Pancreas (tissue), 10 donors: ENCODE results near the gene WWOX. TPM values are rescaled to one million over a fixed set of nuclear protein-coding genes. Genes with fewer than 3 reads are reported as not detected.

ENCODE experiments used
- ATAC-seq, 4 donors: fragments of 200-7000 bp; cut with Tn5 transposase; one replicate each; pipeline versions ENCODE4 v1.8.0 to v1.9.1; 2020; ENCODE audit warnings: mild to moderate bottlenecking in 4 of 4, moderate library complexity in 4 of 4
- DNase-seq, 6 donors: peaks; one replicate each; pipeline ENCODE4 v3.0.0-alpha.2; 2020
- FAIRE-seq: peaks from 2 replicates; lab custom pipeline; 2012; peaks lifted over from hg19 to GRCh38; lab: Jason Lieb, UNC
- H3K27ac ChIP-seq, 4 donors: fragments of 200-600 bp; sonication (generic); 1 replicate in 3 of 4; 2 replicates in 1 of 4; pipeline versions ENCODE4 v1.5.0 to v1.8.0; 2020
- H3K27me3 ChIP-seq, 4 donors: fragments of 200-600 bp; one replicate each; pipeline ENCODE4 v1.8.0; 2021
- H3K36me3 ChIP-seq, 3 donors: fragments of 200-600 bp; sonication (generic) in 1 of 3; one replicate each; pipeline versions ENCODE4 v1.5.0 to v1.8.0; 2020 to 2021
- H3K4me1 ChIP-seq, 3 donors: fragments of 200-600 bp; one replicate each; pipeline ENCODE4 v1.8.0; 2021
- H3K4me3 ChIP-seq, 4 donors: fragments of 200-600 bp; sonication (generic) in 2 of 4; one replicate each; pipeline versions ENCODE4 v1.5.0 to v1.8.0; 2020 to 2021
- H3K9me3 ChIP-seq, 4 donors: fragments of 200-600 bp; one replicate each; pipeline ENCODE4 v1.8.0; 2021
- CTCF ChIP-seq, 4 donors: fragments of 200-600 bp; sonication (generic) in 3 of 4; IDR thresholded peaks; one replicate each; pipeline versions ENCODE4 v1.5.0 to v1.8.0; 2021; ENCODE audit warnings: antibody characterized with exemption in 4 of 4
- WGBS, 2 donors: extraction: QIAGEN DNeasy Blood & Tissue Kit; methylation state at CpG; one replicate each; pipeline ENCODE4 v1.1.7; 2013; 5-methylcytosine and 5-hydroxymethylcytosine counted together
- intact Hi-C, 3 donors: fragments of 100-400 bp; cut with DNase I; formaldehyde crosslinking; loops; one replicate each; pipeline versions ENCODE4 v1.11.1 to v1.14.2; 2022
- polyA plus RNA-seq, 2 donors: library from polyadenylated mRNA; stranded (reverse); fragments of 200-250 nt; gene quantifications; one replicate each; pipeline ENCODE4 v1.2.3, GENCODE V29; 2013
- total RNA-seq, 6 donors: library from RNA; stranded (reverse); fragmentation: NEBNext Ultra II Directional in 4 of 6; extraction: Animal tissue kit (Norgen Biotek cat#: 25700) in 4 of 6; gene quantifications; one replicate each; pipeline versions ENCODE4 v1.2.1 to v1.2.4, GENCODE V29; 2021 to 2023
- donor health status: healthy with polysubstance abuse.
- donor health status: DM: no; HTN: no; CAD: no; lungs with moderate emphysema.
- donor health status: DM: no; HTN: no; CAD: no.
- donor health status: control.
- donor health status: control.
- donor health status: Bipolar disorder and iron deficiency.
- donor health status: DM: yes; HTN: yes; CAD: no.
- donor health status: DM: no; HTN: no; CAD: no.
- donor health status: DM: no; HTN: no; CAD: no.
- donor health status: DM: yes; HTN: yes; CAD: no.

Gene WWOX
- total and polyA plus RNA-seq, 8 donors: 6.8 to 14.4 (median 10.8) TPM

GRCh38 chr16:78134944-78135619 is 35.6 kb downstream of the WWOX start:
- Histone ChIP-seq H3K36me3 (no peaks in the 10 kb centered on the region), H3K4me1 (peaks cover 8 to 18% (median 12%) of the 10 kb centered on the region in 3 donors), H3K27ac (no peak overlapping the region), H3K4me3 (no peak overlapping the region), H3K9me3 (no peaks in the 10 kb centered on the region), H3K27me3 (no peaks in the 10 kb centered on the region)
- intact Hi-C loops: no loop called here
- 59 to 76% methylated on average over 7 of the region's 7 CpGs for WGBS, 2 donors
- FAIRE-seq (no peak), DNase-seq (no peak), ATAC-seq (peak in 2 of 4 donors; percentile 49 to 51)
- TF ChIP-seq CTCF (IDR thresholded peaks at IDR 0.05): no peak

- Histone ChIP-seq H3K9me3 (no peaks in the 10 kb centered on the region), H3K27me3 (no peaks in the 10 kb centered on the region), H3K27ac (no peak overlapping the region), H3K36me3 (no peaks in the 10 kb centered on the region), H3K4me1 (peaks cover 8 to 21% (median 12%) of the 10 kb centered on the region in 3 donors), H3K4me3 (no peak overlapping the region)
- intact Hi-C loops: no loop called here
- DNase-seq (no peak), ATAC-seq (no peak), FAIRE-seq (no peak)
- 97 to 98% methylated on average over 11 of the region's 11 CpGs for WGBS, 2 donors
- TF ChIP-seq CTCF (IDR thresholded peaks at IDR 0.05): no peak
Measured at GRCh38 chr16:78137179-78137578, 37.7 kb downstream of the WWOX start.

- no peak for ATAC-seq
- FAIRE-seq: no peak
- peaks cover 11 to 20% (median 12%) of the 10 kb centered on the region in 3 donors for H3K4me1 ChIP-seq
- WGBS, 2 donors: 92 to 96% methylated on average over 8 of the region's 8 CpGs
- H3K36me3 ChIP-seq: no peaks in the 10 kb centered on the region
- no peak overlapping the region for H3K4me3 ChIP-seq
- no peak overlapping the region for H3K27ac ChIP-seq
- intact Hi-C loops: no loop called here
- no peaks in the 10 kb centered on the region for H3K9me3 ChIP-seq
- no peaks in the 10 kb centered on the region for H3K27me3 ChIP-seq
- DNase-seq: no peak
- no peak for TF ChIP-seq CTCF (IDR thresholded peaks at IDR 0.05)
Measured at GRCh38 chr16:78137782-78138616, 38.5 kb downstream of the WWOX start.

- 92 to 97% methylated on average over 6 of the region's 6 CpGs for WGBS, 2 donors
Measured at GRCh38 chr16:78140818-78141466, 41.5 kb downstream of the WWOX start.

More at GRCh38 chr16:78140818-78141466, 41.5 kb downstream of the WWOX start:
- no peaks in the 10 kb centered on the region for H3K36me3 ChIP-seq
- no peaks in the 10 kb centered on the region for H3K9me3 ChIP-seq
- no peak overlapping the region for H3K27ac ChIP-seq
- ATAC-seq: no peak
- H3K4me1 ChIP-seq: peaks cover 3 to 5% (median 3%) of the 10 kb centered on the region in 3 donors
- H3K4me3 ChIP-seq: no peak overlapping the region
- TF ChIP-seq CTCF (IDR thresholded peaks at IDR 0.05): no peak
- no peaks in the 10 kb centered on the region for H3K27me3 ChIP-seq
- intact Hi-C loops: no loop called here
- DNase-seq: no peak
- no peak for FAIRE-seq
